Activated naive CD8-positive, alpha-beta T cell (primary cell): ENCODE results near the gene CHD6.
"Not testable (repeated sequence)": the region's sequence is repeated elsewhere in the genome, so short reads cannot be mapped to it uniquely, and the experiment has no call there.

ENCODE experiments used
- H3K27ac Mint-ChIP-seq: one replicate; pipeline ENCODE4 v1.8.0; 2021; ENCODE audit warnings: mixed read lengths
- H3K27me3 Mint-ChIP-seq: one replicate; pipeline ENCODE4 v1.8.0; 2021; ENCODE audit warnings: mixed read lengths
- H3K36me3 Mint-ChIP-seq: one replicate; pipeline ENCODE4 v1.8.0; 2021; ENCODE audit warnings: mixed read lengths
- H3K4me1 Mint-ChIP-seq: one replicate; pipeline ENCODE4 v1.8.0; 2021; ENCODE audit warnings: low read depth, mixed read lengths
- H3K4me3 Mint-ChIP-seq: one replicate; pipeline ENCODE4 v1.8.0; 2021; ENCODE audit warnings: mild to moderate bottlenecking, mixed read lengths
- H3K9me3 Mint-ChIP-seq: one replicate; pipeline ENCODE4 v1.8.0; 2021; ENCODE audit warnings: low read depth, mixed read lengths

Gene CHD6

GRCh38 chr20:41552295-41553068, 65.7 kb downstream of the CHD6 start:
- peaks cover 25% of the 10 kb centered on the region for H3K4me1 Mint-ChIP-seq
- no peak overlapping the region for H3K4me3 Mint-ChIP-seq
- no peaks in the 10 kb centered on the region for H3K27me3 Mint-ChIP-seq
- peaks cover 4% of the 10 kb centered on the region for H3K9me3 Mint-ChIP-seq
- H3K36me3 Mint-ChIP-seq, result peaks cover 26% of the 10 kb centered on the region
- H3K27ac Mint-ChIP-seq, result no peak overlapping the region

DNA sequence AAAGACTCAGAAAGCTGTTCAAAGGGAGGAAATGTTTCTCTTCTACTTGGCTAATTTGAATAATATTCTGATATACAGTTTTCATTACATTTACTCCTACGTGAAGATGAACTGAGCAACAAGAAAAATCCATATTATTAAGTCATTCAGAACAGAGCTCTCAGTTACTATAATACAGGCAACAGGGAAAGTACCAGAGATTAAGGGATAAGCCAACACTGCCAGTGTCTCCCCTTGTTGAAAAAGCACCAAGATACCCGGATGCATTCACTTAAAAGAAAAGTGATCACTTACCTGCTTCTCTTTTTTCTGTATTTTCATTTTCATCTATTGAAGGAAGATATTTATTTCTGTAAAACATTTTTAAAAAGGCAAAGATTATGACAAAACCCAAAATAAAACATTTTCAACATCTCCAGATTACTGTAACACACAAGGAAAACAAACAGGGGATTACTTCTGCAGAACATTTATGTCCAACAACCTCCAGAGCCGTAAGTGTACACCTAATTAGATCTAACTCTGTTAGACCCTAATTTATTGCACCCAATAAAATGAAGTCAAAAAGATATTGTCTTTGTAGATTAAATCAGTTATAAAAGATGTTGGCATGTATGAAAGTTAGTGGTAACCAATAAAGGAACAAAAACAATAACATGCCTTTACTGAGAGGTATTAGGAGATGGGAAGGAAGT, 67.0 kb downstream of the CHD6 start:
- Mint-ChIP-seq H3K9me3 (no peaks in the 10 kb centered on the region), H3K4me1 (peaks cover 34% of the 10 kb centered on the region), H3K27me3 (no peaks in the 10 kb centered on the region), H3K36me3 (peaks cover 22% of the 10 kb centered on the region), H3K27ac (no peak overlapping the region), H3K4me3 (no peak overlapping the region)

DNA sequence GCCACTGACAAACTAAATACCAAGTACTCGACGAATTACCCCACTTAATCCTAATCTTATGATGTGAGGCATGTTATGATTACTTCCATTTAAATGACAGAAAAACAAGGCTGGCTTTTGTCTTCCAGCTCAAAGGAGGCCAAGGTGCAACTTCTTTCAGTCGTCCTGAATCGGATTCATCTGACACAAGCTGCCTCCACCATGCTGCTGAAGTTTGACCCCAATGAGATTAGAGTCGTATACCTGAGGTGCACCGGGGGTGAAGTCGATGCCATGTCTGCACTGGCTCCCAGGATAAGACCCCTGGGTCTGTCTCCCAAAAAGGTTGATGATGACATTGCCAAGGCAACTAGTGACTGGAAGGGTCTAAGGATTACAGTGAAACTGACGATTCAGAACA, 71.0 kb downstream of the CHD6 start:
- Mint-ChIP-seq H3K27me3 (no peaks in the 10 kb centered on the region), H3K4me3 (no peak overlapping the region), H3K4me1 (peaks cover 30% of the 10 kb centered on the region), H3K27ac (no peak overlapping the region), H3K36me3 (peaks cover 13% of the 10 kb centered on the region), H3K9me3 (no peaks in the 10 kb centered on the region)

GRCh38 chr20:41546535-41546934, 71.6 kb downstream of the CHD6 start:
- Mint-ChIP-seq H3K4me1 (peaks cover 25% of the 10 kb centered on the region), H3K4me3 (no peak overlapping the region), H3K27me3 (no peaks in the 10 kb centered on the region), H3K36me3 (peaks cover 12% of the 10 kb centered on the region), H3K9me3 (no peaks in the 10 kb centered on the region), H3K27ac (no peak overlapping the region)

DNA sequence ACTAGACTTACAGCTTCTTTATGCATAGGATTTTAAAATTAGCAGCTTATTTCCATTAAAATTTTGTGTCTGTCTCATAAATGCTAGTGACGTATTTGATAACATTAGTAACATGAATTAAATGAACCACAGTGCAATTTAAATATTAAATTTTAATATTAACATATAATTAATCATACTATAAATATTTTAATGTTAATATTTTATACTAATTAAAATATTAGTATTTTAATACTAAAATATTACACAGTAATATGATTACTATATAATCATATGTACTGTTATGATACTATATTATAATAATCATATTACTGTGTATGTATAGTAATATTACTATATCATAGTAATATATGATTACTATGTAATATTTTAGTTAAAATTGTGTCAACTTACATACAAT, 73.7 kb downstream of the CHD6 start:
- H3K36me3 Mint-ChIP-seq, result peaks cover 13% of the 10 kb centered on the region
- H3K27me3 Mint-ChIP-seq, result no peaks in the 10 kb centered on the region
- no peak overlapping the region for H3K27ac Mint-ChIP-seq
- H3K4me3 Mint-ChIP-seq, result no peak overlapping the region
- no peaks in the 10 kb centered on the region for H3K9me3 Mint-ChIP-seq
- peaks cover 21% of the 10 kb centered on the region for H3K4me1 Mint-ChIP-seq

- Mint-ChIP-seq H3K4me3 (no peak overlapping the region), H3K27me3 (no peaks in the 10 kb centered on the region), H3K4me1 (peaks cover 9% of the 10 kb centered on the region), H3K27ac (no peak overlapping the region), H3K36me3 (peaks cover 24% of the 10 kb centered on the region), H3K9me3 (peaks cover 5% of the 10 kb centered on the region)
Measured at GRCh38 chr20:41540918-41541317, 77.3 kb downstream of the CHD6 start.

- no peaks in the 10 kb centered on the region for H3K27me3 Mint-ChIP-seq
- peaks cover 5% of the 10 kb centered on the region for H3K9me3 Mint-ChIP-seq
- H3K4me1 Mint-ChIP-seq, result peaks cover 5% of the 10 kb centered on the region
- peaks cover 24% of the 10 kb centered on the region for H3K36me3 Mint-ChIP-seq
- H3K27ac Mint-ChIP-seq, result no peak overlapping the region
- H3K4me3 Mint-ChIP-seq, result no peak overlapping the region
Measured at GRCh38 chr20:41540459-41540858, 77.7 kb downstream of the CHD6 start.

GRCh38 chr20:41538810-41539596, 79.2 kb downstream of the CHD6 start:
- Mint-ChIP-seq H3K27ac (no peak overlapping the region), H3K36me3 (peaks cover 24% of the 10 kb centered on the region), H3K27me3 (no peaks in the 10 kb centered on the region), H3K9me3 (peaks cover 5% of the 10 kb centered on the region), H3K4me1 (peaks cover 6% of the 10 kb centered on the region), H3K4me3 (no peak overlapping the region)

DNA sequence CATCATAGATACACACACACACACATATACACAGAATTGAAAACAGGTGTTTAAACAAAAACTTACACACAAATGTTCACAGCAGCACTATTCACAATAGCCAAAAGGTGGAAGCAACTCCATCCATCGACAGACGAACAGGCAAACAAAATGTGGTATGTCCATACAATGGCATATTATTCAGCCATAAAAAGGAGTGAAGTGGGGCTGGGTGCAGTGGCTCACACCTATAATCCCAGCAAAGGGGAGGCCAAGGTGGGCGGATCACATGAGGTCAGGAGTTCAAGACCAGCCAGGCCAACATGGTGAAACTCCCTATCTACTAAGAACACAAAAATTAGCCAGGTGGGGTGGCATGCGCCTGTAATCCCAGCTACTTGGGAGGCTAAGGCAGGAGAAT, 80.3 kb downstream of the CHD6 start:
- Mint-ChIP-seq H3K4me3 (no peak overlapping the region), H3K27me3 (no peaks in the 10 kb centered on the region), H3K36me3 (peaks cover 29% of the 10 kb centered on the region), H3K27ac (no peak overlapping the region), H3K9me3 (peaks cover 5% of the 10 kb centered on the region), H3K4me1 (peaks cover 6% of the 10 kb centered on the region)

- H3K27ac Mint-ChIP-seq, H3K4me3 Mint-ChIP-seq, H3K9me3 Mint-ChIP-seq, H3K27me3 Mint-ChIP-seq: not testable (repeated sequence)
- H3K4me1 Mint-ChIP-seq, result peaks cover 14% of the 10 kb centered on the region
- H3K36me3 Mint-ChIP-seq, result peaks cover 36% of the 10 kb centered on the region
Measured at GRCh38 chr20:41535551-41535950, 82.6 kb downstream of the CHD6 start.

- Mint-ChIP-seq H3K4me3 (no peak overlapping the region), H3K4me1 (peaks cover 12% of the 10 kb centered on the region), H3K27ac (no peak overlapping the region), H3K36me3 (peaks cover 30% of the 10 kb centered on the region), H3K27me3 (no peaks in the 10 kb centered on the region), H3K9me3 (peaks cover 5% of the 10 kb centered on the region)
Measured at GRCh38 chr20:41534842-41535241, 83.3 kb downstream of the CHD6 start.

- no peak overlapping the region for H3K27ac Mint-ChIP-seq
- H3K36me3 Mint-ChIP-seq, result peaks cover 32% of the 10 kb centered on the region
- H3K27me3 Mint-ChIP-seq, result no peaks in the 10 kb centered on the region
- H3K4me1 Mint-ChIP-seq, result peaks cover 16% of the 10 kb centered on the region
- peaks cover 4% of the 10 kb centered on the region for H3K9me3 Mint-ChIP-seq
- no peak overlapping the region for H3K4me3 Mint-ChIP-seq
Measured at GRCh38 chr20:41534170-41534569, 84.0 kb downstream of the CHD6 start.

DNA sequence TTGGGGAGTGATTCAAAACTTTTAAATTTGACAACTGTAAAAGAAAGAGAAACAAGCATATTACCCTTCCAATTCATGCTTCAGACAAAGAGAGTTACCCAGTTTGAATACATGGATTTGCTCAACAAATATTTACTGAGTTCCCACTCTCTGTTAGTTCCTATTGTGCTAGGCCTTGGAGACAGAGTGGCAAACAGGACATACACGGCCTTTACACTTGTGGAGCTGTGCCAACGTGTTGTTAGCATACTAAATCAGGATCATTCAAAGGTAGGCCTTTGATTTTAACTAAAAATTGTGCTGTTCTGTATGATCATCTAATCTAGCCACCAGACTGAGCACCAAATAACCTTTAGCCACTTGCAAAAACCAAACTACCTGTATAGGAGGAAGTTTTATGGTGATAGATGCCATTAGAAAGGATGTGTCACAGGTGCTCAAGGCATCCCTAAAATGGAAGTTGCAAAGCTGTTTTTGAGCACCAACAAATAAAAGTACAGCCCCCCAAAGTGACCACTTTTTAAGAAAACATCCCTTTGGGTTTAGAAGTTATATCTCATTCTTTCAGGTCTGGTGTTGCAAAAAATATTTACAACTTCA, 84.5 kb downstream of the CHD6 start:
- Mint-ChIP-seq H3K9me3 (no peaks in the 10 kb centered on the region), H3K36me3 (peaks cover 30% of the 10 kb centered on the region), H3K4me1 (peaks cover 19% of the 10 kb centered on the region), H3K4me3 (no peak overlapping the region), H3K27me3 (no peaks in the 10 kb centered on the region), H3K27ac (peak overlapping the region; percentile 2)

DNA sequence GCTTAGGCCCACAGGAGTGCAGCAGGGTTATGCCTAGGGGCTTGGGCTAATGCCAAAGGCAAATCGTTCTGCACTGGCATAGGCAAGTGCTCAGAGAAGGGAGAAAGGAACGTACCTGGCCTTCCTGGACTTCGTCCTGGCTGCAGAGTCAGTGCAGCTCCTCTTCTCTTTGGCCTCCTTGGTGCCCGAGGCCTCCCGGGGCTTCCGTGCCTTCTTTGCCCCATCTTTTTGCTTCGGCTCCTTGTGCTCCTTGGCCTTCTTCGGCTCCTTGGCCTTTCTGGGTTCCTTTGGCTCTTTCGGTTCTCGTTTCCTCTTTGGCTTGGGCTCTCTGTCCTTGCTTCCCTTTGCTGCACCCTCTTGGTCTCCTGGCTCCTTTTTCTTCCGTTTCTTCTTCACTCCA, 85.2 kb downstream of the CHD6 start:
- H3K4me3 Mint-ChIP-seq, result no peak overlapping the region
- H3K36me3 Mint-ChIP-seq, result peaks cover 30% of the 10 kb centered on the region
- H3K27ac Mint-ChIP-seq, result peak overlapping the region; percentile 2
- H3K4me1 Mint-ChIP-seq, result peaks cover 20% of the 10 kb centered on the region
- no peaks in the 10 kb centered on the region for H3K27me3 Mint-ChIP-seq
- H3K9me3 Mint-ChIP-seq, result no peaks in the 10 kb centered on the region
